B cell (primary cell): ENCODE data around the gene CCDC160. TPM values are rescaled to one million over a fixed set of nuclear protein-coding genes. Genes with fewer than 3 reads are reported as not detected.
"Not testable (repeated sequence)": the region's sequence is repeated elsewhere in the genome, so short reads cannot be mapped to it uniquely, and the experiment has no call there.

Experiments
- ATAC-seq: fragments of 200-7000 bp; cut with Tn5 transposase; one replicate; pipeline ENCODE4 v1.10.0; 2021; ENCODE audit warnings: low read depth, mild to moderate bottlenecking, moderate number of reproducible peaks, moderate library complexity
- CTCF ChIA-PET: fragments of 350-600 bp; sonication (Branson Sonifier 250); formaldehyde crosslinking; loops from one replicate; lab custom pipeline; 2021; ENCODE audit warnings: antibody characterized with exemption, inconsistent platforms; lab: Charles Lee
- POLR2A ChIA-PET: fragments of 350-600 bp; sonication (Branson Sonifier 250); formaldehyde crosslinking; loops from one replicate; lab custom pipeline; 2021; ENCODE audit warnings: antibody characterized with exemption; lab: Charles Lee
- DNase-seq: peaks from one replicate; pipeline ENCODE4 v3.0.0; 2013
- H2AFZ ChIP-seq: 2 replicates; pipeline ENCODE4 v1.6.1; 2012; ENCODE audit warnings: mild to moderate bottlenecking, low read depth, low read length; ENCODE audit not compliant: insufficient read depth, poor library complexity, severe bottlenecking
- H3K27ac ChIP-seq, 2 donors: 1 replicate in 1 of 2; 2 replicates in 1 of 2; pipeline ENCODE4 v1.5.1; 2012 to 2013; ENCODE audit warnings: low read length in 2 of 2, mild to moderate bottlenecking in 2 of 2, moderate library complexity in 1 of 2
- H3K27me3 ChIP-seq, 4 experiments: fragments of 200-600 bp in 1 of 4; sonication (generic) in 1 of 4; replicated peaks in 1 of 4; 1 replicate in 2 of 4; 2 replicates in 2 of 4; pipeline versions ENCODE4 v1.6.1 to v1.7.0; 2013 to 2016; ENCODE audit warnings: low read length in 3 of 4, mild to moderate bottlenecking in 2 of 4, mixed read lengths in 1 of 4, moderate library complexity in 1 of 4; ENCODE audit not compliant: insufficient read depth in 4 of 4, control insufficient read depth in 3 of 4; ENCODE audit errors: control extremely low read depth in 1 of 4
- H3K36me3 ChIP-seq, 2 experiments: replicated peaks in 1 of 2; 1 replicate in 1 of 2; 2 replicates in 1 of 2; pipeline versions ENCODE4 v1.6.1 to v1.7.1; 2013; ENCODE audit warnings: low read length in 1 of 2; ENCODE audit not compliant: insufficient read depth in 2 of 2, control insufficient read depth in 1 of 2; ENCODE audit errors: control extremely low read depth in 1 of 2, extremely low read depth in 1 of 2
- H3K4me1 ChIP-seq, 2 donors: fragments of 200-600 bp in 1 of 2; sonication (generic) in 1 of 2; 1 replicate in 1 of 2; 2 replicates in 1 of 2; pipeline versions ENCODE4 v1.5.1 to v1.6.1; 2013 to 2017; ENCODE audit warnings: low read length in 2 of 2; ENCODE audit not compliant: control insufficient read depth in 2 of 2, insufficient read depth in 2 of 2
- H3K4me2 ChIP-seq: replicated peaks from 2 replicates; pipeline ENCODE3; 2012; ENCODE audit warnings: mild to moderate bottlenecking, low read depth, low read length; ENCODE audit not compliant: poor library complexity, severe bottlenecking
- H3K4me3 ChIP-seq, 5 experiments: fragments of 200-600 bp in 1 of 5; sonication (generic) in 1 of 5; 1 replicate in 3 of 5; 2 replicates in 2 of 5; pipeline versions ENCODE4 v1.5.1 to v1.7.0; 2011 to 2016; ENCODE audit warnings: low read length in 4 of 5, mild to moderate bottlenecking in 4 of 5, low read depth in 2 of 5, control low read depth in 1 of 5, moderate library complexity in 1 of 5; ENCODE audit not compliant: insufficient read depth in 1 of 5; ENCODE audit errors: control extremely low read depth in 1 of 5, extremely low read depth in 1 of 5
- H3K79me2 ChIP-seq: fragments of 200-600 bp; sonication (generic); one replicate; pipeline ENCODE4 v1.6.0; 2016; ENCODE audit warnings: low read length; ENCODE audit not compliant: control insufficient read depth, insufficient read depth
- H3K9ac ChIP-seq: fragments of 200-600 bp; sonication (generic); 2 replicates; pipeline ENCODE4 v1.6.1; 2017; ENCODE audit warnings: mild to moderate bottlenecking, low read length, moderate library complexity
- H3K9me3 ChIP-seq, 3 donors: one replicate each; pipeline versions ENCODE4 v1.6.1 to v1.7.1; 2013; ENCODE audit warnings: low read length in 2 of 3; ENCODE audit not compliant: control insufficient read depth in 2 of 3, insufficient read depth in 1 of 3; ENCODE audit errors: control extremely low read depth in 1 of 3
- H4K20me1 ChIP-seq: 2 replicates; pipeline ENCODE4 v1.6.0; 2012; ENCODE audit warnings: mild to moderate bottlenecking, low read length; ENCODE audit not compliant: insufficient read depth, control insufficient read depth, poor library complexity, severe bottlenecking
- H3K27ac Mint-ChIP-seq: one replicate; pipeline ENCODE4 v1.8.0; 2021; ENCODE audit warnings: mixed read lengths
- H3K27me3 Mint-ChIP-seq: one replicate; pipeline ENCODE4 v1.8.0; 2021; ENCODE audit warnings: mixed read lengths
- H3K4me1 Mint-ChIP-seq: one replicate; pipeline ENCODE4 v1.8.0; 2021; ENCODE audit warnings: mixed read lengths
- H3K4me3 Mint-ChIP-seq: one replicate; pipeline ENCODE4 v1.8.0; 2021; ENCODE audit warnings: mixed read lengths
- H3K9me3 Mint-ChIP-seq: one replicate; pipeline ENCODE4 v1.8.0; 2022; ENCODE audit warnings: mixed read lengths; ENCODE audit not compliant: insufficient read depth
- EZH2 ChIP-seq: IDR thresholded peaks from 2 replicates; pipeline ENCODE4 v1.6.1; 2012; ENCODE audit warnings: borderline replicate concordance, low read depth, mild to moderate bottlenecking, moderate library complexity, low read length; ENCODE audit not compliant: insufficient read depth, poor library complexity, severe bottlenecking
- WGBS: methylation state at CpG from one replicate; pipeline ENCODE4 v1.1.5; 2013; ENCODE audit warnings: missing lambda C conversion rate; ENCODE audit not compliant: insufficient coverage; 5-methylcytosine and 5-hydroxymethylcytosine counted together
- intact Hi-C: fragments of 100-400 bp; cut with micrococcal nuclease; formaldehyde crosslinking; loops from one replicate; pipeline ENCODE4 v1.10.0; 2022
- polyA plus RNA-seq: library from polyadenylated mRNA; depleted of rRNA; stranded (reverse); fragments of >200 nt; gene quantifications from 2 replicates; pipeline ENCODE4 v1.2.3, GENCODE V29; 2012
- total RNA-seq, 2 donors: library from RNA; stranded (reverse); fragments of 120-200 nt in 1 of 2; gene quantifications; 1 replicate in 1 of 2; 2 replicates in 1 of 2; pipeline versions ENCODE4 v1.2.3 to v1.2.4, GENCODE V29; 2013 to 2022
- TF ChIP-seq, protein P1 (sequence below): fragments of 200-600 bp; IDR thresholded peaks from one replicate; pipeline ENCODE4 v1.8.0; 2022; ENCODE audit warnings: antibody characterized with exemption, mild to moderate bottlenecking

Gene CCDC160
- total and polyA plus RNA-seq, 2 donors (not counting 1 experiment from before 2014, with no cell fraction given), result not detected

DNA sequence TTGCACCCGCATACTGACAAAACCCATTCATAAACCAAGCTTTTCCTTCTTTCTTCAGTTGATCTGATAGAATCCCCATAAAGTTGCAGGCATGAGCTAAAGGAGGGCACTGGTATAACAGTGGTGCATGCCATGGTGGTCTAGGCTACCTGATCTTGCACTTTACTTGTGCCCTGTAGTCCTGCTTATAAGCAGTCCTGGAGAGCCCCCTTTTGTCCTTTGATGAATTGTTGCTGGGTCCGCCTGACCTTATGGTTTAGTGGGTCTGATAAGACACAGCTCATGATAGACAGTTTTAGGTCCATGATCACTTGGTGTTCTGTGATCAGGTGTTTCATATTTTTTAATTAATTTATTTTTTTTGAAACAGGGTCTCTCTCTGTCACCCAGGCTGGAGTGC lies 19.7 kb downstream of the CCDC160 start:
- Histone ChIP-seq H3K36me3 (no peaks in the 10 kb centered on the region), H3K9me3 (no peaks in the 10 kb centered on the region), H3K27ac (no peak overlapping the region), H3K27me3 (no peaks in the 10 kb centered on the region), H3K4me1 (no peaks in the 10 kb centered on the region), H3K9ac (no peak overlapping the region), H2AFZ (no peak overlapping the region), H3K79me2 (no peaks in the 10 kb centered on the region), H3K4me3 (no peak overlapping the region), H3K4me2 (no peak overlapping the region), H4K20me1 (no peaks in the 10 kb centered on the region)
- POLR2A ChIA-PET, result no interaction called here
- ATAC-seq (no peak), DNase-seq (no peak)
- H3K9me3 Mint-ChIP-seq, result no peaks in the 10 kb centered on the region
- H3K4me3 Mint-ChIP-seq, result no peak overlapping the region
- TF ChIP-seq, protein P1, sequence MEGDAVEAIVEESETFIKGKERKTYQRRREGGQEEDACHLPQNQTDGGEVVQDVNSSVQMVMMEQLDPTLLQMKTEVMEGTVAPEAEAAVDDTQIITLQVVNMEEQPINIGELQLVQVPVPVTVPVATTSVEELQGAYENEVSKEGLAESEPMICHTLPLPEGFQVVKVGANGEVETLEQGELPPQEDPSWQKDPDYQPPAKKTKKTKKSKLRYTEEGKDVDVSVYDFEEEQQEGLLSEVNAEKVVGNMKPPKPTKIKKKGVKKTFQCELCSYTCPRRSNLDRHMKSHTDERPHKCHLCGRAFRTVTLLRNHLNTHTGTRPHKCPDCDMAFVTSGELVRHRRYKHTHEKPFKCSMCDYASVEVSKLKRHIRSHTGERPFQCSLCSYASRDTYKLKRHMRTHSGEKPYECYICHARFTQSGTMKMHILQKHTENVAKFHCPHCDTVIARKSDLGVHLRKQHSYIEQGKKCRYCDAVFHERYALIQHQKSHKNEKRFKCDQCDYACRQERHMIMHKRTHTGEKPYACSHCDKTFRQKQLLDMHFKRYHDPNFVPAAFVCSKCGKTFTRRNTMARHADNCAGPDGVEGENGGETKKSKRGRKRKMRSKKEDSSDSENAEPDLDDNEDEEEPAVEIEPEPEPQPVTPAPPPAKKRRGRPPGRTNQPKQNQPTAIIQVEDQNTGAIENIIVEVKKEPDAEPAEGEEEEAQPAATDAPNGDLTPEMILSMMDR, result no peak
- TF ChIP-seq EZH2, result no peak
- no peaks in the 10 kb centered on the region for H3K27me3 Mint-ChIP-seq
- CTCF ChIA-PET, result no interaction called here
- no peaks in the 10 kb centered on the region for H3K4me1 Mint-ChIP-seq
- H3K27ac Mint-ChIP-seq, result no peak overlapping the region
- no CpG with 5 or more reads among the region's 2 CpGs for WGBS
- intact Hi-C loops, result loop anchor here (10.0 kb wide), 1 partner anchor 462 kb away; no protein-coding TSS in a partner anchor

DNA sequence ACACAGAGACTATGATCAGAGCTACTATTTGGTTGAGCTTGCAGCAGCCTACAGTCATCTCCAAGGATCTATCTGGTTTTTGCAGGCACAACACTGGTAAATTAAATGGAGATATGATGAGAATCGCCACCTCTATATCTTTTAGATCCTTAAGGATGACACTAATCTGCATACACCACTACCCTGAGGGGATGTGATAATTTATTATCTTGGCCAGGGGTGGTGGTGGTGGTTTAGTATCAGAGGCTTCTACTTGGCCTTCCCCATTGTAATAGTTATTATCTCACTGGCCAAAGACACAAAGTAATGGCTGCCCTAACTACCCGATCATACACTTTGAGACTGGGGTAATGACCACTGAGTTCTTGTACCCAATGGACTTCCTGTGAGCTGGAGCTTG lies 21.2 kb downstream of the CCDC160 start:
- no peak overlapping the region for H3K9ac ChIP-seq
- H3K27ac ChIP-seq, result no peak overlapping the region
- no peaks in the 10 kb centered on the region for H3K27me3 Mint-ChIP-seq
- H3K27ac Mint-ChIP-seq, result no peak overlapping the region
- H3K79me2 ChIP-seq, result no peaks in the 10 kb centered on the region
- H3K9me3 Mint-ChIP-seq, result no peaks in the 10 kb centered on the region
- WGBS, result no CpG with 5 or more reads among the region's 2 CpGs
- POLR2A ChIA-PET, result no interaction called here
- H2AFZ ChIP-seq, result no peak overlapping the region
- intact Hi-C loops, result loop anchor here (10.0 kb wide), 1 partner anchor 463 kb away; no protein-coding TSS in a partner anchor
- H3K4me1 Mint-ChIP-seq, result no peaks in the 10 kb centered on the region
- H3K4me3 Mint-ChIP-seq, result no peak overlapping the region
- no peaks in the 10 kb centered on the region for H3K27me3 ChIP-seq
- no peaks in the 10 kb centered on the region for H3K36me3 ChIP-seq
- H3K4me2 ChIP-seq, result no peak overlapping the region
- H3K4me3 ChIP-seq, result no peak overlapping the region
- no peaks in the 10 kb centered on the region for H3K9me3 ChIP-seq
- H3K4me1 ChIP-seq, result no peaks in the 10 kb centered on the region
- DNase-seq, result no peak
- ATAC-seq, result no peak
- TF ChIP-seq, protein P1, result no peak
- CTCF ChIA-PET, result no interaction called here
- no peaks in the 10 kb centered on the region for H4K20me1 ChIP-seq

DNA sequence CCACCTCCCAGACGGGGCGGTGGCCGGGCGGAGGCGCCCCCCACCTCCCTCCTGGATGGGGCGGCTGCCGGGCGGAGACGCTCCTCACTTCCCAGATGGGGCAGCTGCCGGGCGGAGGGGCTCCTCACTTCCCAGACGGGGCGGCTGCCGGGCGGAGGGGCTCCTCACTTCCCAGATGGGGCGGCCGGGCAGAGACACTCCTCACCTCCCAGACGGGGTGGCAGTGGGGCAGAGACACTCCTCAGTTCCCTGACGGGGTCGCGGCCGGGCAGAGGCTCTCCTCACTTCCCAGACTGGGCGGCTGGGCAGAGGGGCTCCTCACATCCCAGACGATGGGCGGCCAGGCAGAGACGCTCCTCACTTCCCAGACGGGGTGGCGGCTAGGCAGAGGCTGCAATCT lies 49.0 kb downstream of the CCDC160 start:
- H4K20me1 ChIP-seq, ATAC-seq, H3K4me1 ChIP-seq, H3K4me1 Mint-ChIP-seq, H3K79me2 ChIP-seq, H3K27ac ChIP-seq, H3K27me3 ChIP-seq, H3K36me3 ChIP-seq, POLR2A ChIA-PET, H3K9me3 ChIP-seq, H3K4me3 Mint-ChIP-seq, H3K27ac Mint-ChIP-seq, H3K4me2 ChIP-seq, H3K9me3 Mint-ChIP-seq, intact Hi-C loops, H3K4me3 ChIP-seq, H3K27me3 Mint-ChIP-seq, H3K9ac ChIP-seq, H2AFZ ChIP-seq, DNase-seq: not testable (repeated sequence)
- CTCF ChIA-PET, result interaction anchor here (0.6 to 0.7 kb wide), 2 partner anchors 18 to 28 kb away, joined by 3 read pairs; no protein-coding TSS in a partner anchor
- WGBS, result 96% methylated on average over 8 of the region's 28 CpGs
